NCI-H510A (cell line): ENCODE results near the gene NIT1.

Experiments
- DNase-seq: peaks from one replicate; lab custom pipeline; 2025; lab: John Stamatoyannopoulos, UW

NIT1 gene, protein sequence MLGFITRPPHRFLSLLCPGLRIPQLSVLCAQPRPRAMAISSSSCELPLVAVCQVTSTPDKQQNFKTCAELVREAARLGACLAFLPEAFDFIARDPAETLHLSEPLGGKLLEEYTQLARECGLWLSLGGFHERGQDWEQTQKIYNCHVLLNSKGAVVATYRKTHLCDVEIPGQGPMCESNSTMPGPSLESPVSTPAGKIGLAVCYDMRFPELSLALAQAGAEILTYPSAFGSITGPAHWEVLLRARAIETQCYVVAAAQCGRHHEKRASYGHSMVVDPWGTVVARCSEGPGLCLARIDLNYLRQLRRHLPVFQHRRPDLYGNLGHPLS

GRCh38 chr1:161117759-161118581, at the start of gene NIT1, which contains the start of gene PFDN2:
Gene NIT1 (plus strand): TSS chr1:161118105. CDS start chr1:161118177, 72 bp downstream.
Gene PFDN2 (minus strand): TSS chr1:161118037. CDS start chr1:161118026, 11 bp downstream.
- DNase-seq, result peak; percentile 74

- no peak for DNase-seq
Observed at GRCh38 chr1:161068306-161069234, 49.3 kb upstream of the NIT1 start.

DNA sequence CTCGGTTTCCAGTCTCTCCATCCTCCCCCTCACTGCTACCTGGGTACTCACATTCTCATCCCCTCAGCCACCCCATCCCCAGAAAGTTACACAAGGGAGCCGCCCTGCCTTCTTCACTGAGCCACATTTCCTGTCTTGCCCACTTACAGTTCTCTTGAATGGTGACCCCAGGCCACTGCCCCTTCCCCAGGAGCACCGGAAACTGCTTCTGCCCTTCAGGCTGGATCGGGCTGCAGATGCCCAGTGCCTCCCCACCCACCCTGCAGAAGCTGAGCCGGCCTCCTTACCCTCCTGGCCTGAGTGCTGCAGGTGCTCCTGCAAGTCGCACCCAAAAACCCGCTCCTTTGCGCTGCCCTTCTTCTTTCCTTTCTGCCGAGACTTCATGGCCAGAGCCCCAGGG, 48.7 kb upstream of the NIT1 start:
- no peak for DNase-seq

GRCh38 chr1:161069731-161070270, 48.1 kb upstream of the NIT1 start, which contains the start of gene ARHGAP30:
Gene ARHGAP30 (minus strand): TSS chr1:161069891. CDS start chr1:161069624, 267 bp downstream.
- no peak for DNase-seq

DNA sequence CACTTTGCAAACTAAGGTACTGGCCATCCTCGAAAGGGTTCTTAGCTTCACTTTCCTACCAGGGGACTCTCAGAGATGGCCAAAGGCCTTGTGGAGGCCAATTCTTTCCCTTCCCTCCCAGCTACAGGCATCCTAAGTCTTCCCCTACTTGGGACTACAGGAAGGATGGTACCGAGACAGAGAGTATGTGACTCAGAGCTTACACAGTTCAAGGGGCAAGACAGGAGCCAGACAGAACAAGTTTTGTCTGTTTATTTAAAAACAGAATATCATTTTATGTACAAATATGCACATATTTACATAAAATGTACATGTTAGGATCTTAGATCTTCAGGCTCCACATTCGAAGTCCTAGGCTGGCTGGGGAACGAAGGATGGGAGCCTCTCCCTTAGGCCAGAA, 47.1 kb upstream of the NIT1 start:
- no peak for DNase-seq

GRCh38 chr1:161071886-161072371, 46.0 kb upstream of the NIT1 start:
- peak; percentile 36 for DNase-seq

GRCh38 chr1:161072751-161073449, 45.0 kb upstream of the NIT1 start:
- DNase-seq, result no peak

GRCh38 chr1:161073474-161074121, 44.3 kb upstream of the NIT1 start:
- DNase-seq, result no peak

- DNase-seq, result no peak
Observed at GRCh38 chr1:161074676-161075368, 43.1 kb upstream of the NIT1 start.

DNA sequence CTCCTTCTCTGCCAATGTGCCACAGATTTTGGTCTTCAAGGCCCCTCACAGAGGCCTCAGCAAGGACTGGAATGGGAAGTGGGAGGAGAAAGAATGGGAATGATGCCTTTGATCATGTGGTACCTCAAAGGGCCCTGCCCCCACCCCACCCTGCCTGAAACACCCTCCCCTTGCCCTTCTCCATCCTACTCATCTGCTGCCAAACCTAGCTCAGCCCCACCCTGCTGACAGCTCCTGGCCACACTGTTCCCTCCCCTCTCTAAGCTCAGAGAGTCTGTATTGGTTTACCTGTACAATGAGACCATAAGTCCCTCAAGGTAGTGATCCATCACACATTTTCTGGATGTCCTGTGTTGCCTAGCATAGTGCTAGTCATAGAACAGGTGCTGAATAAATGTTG, 41.5 kb upstream of the NIT1 start:
- DNase-seq, result no peak

DNA sequence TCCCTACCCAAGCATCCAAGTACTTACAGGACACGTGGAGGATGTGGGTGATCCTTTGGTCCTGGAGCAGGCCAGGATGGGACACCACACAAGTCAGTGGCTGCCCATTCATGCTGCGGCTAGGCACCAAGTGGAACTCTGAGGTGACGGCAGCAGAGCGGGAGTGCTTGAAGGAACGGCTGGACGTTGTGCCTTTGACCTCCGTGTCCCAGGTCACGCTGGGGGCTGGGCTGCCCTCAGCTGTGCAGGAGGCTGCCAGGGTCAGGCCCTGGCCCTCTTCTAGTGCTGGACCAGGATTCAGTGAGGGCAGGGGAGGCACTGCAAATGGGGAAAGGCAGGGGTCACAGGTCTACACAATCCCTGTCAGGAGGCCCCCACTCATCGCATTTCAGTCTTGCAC, 40.5 kb upstream of the NIT1 start:
- no peak for DNase-seq

GRCh38 chr1:161079436-161080110, 38.3 kb upstream of the NIT1 start:
- DNase-seq, result no peak

GRCh38 chr1:161080441-161081405, 37.2 kb upstream of the NIT1 start:
- no peak for DNase-seq

DNA sequence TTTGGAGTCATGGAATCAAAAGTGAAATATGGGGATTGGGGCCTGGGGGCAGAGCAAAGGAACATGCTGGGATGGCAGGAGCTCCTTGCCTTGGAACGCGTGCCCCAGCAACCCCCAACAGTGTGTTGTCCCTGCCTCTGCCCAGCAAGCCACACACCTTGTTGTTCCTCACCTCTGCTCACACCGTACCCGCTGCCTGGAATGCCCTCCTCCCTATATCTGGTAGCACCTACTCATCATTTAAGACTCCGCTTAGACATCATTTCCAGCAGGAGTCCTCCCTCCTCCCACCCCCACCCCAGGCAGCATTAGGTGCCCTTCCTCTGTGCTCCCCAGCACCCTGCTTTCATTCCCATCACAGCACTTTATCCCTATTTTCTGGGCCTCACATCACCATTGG, 36.4 kb upstream of the NIT1 start:
- no peak for DNase-seq

DNA sequence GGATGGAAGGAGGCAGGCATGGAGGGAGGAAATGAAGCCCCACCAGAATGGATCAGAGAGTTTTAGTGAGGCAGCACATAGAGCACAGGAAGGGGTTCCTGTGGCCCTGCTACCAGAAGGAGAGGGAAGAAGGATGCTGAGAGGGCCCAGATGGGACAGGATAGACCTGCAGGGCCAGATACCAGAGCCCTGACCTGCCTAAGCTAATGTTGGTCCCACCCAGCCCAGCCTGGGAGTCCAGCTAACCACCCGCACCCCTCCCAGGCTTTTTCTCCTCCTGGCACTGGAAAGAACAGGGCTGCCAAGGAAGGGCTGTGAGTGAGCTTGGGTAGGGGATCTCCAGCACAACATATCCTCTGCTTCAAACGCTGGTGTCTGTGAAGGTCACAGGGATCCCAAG, 35.4 kb upstream of the NIT1 start:
- DNase-seq, result no peak

DNA sequence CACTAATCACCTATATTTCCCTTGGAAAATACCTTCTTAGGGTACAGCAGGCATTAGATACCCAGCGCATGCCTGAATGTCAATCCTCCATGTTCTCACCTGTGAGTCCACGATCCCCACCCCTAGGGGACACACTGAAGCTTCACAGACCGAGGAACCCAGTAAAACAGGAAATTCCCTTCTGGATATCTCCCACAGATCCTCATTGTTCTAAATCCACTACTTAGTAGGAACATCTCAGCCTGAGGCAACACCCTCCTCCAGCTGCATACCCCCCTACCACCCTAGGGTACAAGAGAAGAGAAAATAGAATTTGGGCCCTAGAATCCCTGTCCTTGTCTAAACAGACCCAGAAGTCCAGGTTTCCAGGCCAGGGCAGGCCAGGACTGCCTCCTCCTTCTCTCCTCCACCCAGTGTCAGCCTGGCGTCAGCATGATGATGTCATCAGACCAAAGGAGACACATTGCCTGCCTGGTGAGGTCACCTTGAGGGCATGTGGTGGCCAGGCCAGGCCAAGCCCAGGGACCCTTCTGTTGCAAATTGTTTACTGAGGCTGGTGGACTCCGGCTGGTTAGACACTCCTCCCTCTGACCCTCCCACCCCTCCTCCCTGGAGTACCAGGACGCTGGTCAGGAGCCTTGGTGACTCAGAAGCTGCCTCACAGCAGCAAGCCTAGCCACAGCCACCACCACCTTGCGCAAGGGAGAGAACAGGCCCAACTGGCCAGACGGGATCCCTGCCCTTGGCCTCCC, 34.7 kb upstream of the NIT1 start:
- peak; percentile 52 for DNase-seq
